Gastrocnemius medialis (tissue), 4 donors: ENCODE data around the gene HDGF. TPM values are rescaled to one million over a fixed set of nuclear protein-coding genes. Genes with fewer than 3 reads are reported as not detected.

Source experiments
- total RNA-seq, 4 donors: library from RNA; depleted of rRNA; stranded (reverse); fragments of >200 nt; gene quantifications; one replicate each; pipeline versions ENCODE4 v1.1.0 to v1.2.3, GENCODE V29; 2016

HDGF gene
- total RNA-seq, 4 donors from 2014 or later, result 154 to 281 (median 240) TPM

Other genes with a start within 250 kb of the HDGF start
- gene IQGAP3, start 179.1 kb downstream of the HDGF start, total RNA-seq, result under 1 TPM in 2 of 4 donors, not detected in 2; 0.20 to 0.55 TPM
- gene TTC24, start 172.0 kb downstream of the HDGF start, total RNA-seq, result 1 to 10 TPM in 1 of 4 donors, not detected in 3; 3.6 TPM
- 10 to 100 TPM; 34.4 to 66.7 (median 46.0) TPM for gene NAXE, start 159.9 kb downstream of the HDGF start, total RNA-seq
- gene GPATCH4, start 150.2 kb downstream of the HDGF start, total RNA-seq, result 100 to 1,000 TPM in 1 of 4 donors, 10 to 100 TPM in 3; 35.6 to 103 (median 47.6) TPM
- 1 to 10 TPM in 3 of 4 donors, under 1 TPM in 1; 0.53 to 6.0 (median 3.0) TPM for gene HAPLN2, start 132.3 kb downstream of the HDGF start, total RNA-seq
- gene BCAN, start 109.6 kb downstream of the HDGF start, total RNA-seq, result under 1 TPM in 2 of 4 donors, not detected in 2; 0.26 to 0.29 TPM
- 10 to 100 TPM; 13.7 to 60.9 (median 26.4) TPM for gene NES, start 74.3 kb downstream of the HDGF start, total RNA-seq
- 1 to 10 TPM in 1 of 4 donors, under 1 TPM in 1, not detected in 2; 0.98 to 1.3 TPM for gene CRABP2, start 46.1 kb downstream of the HDGF start, total RNA-seq
- gene METTL25B, start 23.2 kb downstream of the HDGF start, total RNA-seq, result 10 to 100 TPM; 12.9 to 28.0 (median 17.6) TPM
- gene ISG20L2, start 22.9 kb downstream of the HDGF start, total RNA-seq, result 10 to 100 TPM in 3 of 4 donors, 1 to 10 TPM in 1; 9.5 to 16.4 (median 15.1) TPM
- 100 to 1,000 TPM in 3 of 4 donors, 10 to 100 TPM in 1; 54.9 to 121 (median 102) TPM for gene MRPL24, start 10.6 kb downstream of the HDGF start, total RNA-seq
- gene PRCC, start 15.9 kb upstream of the HDGF start, total RNA-seq, result 10 to 100 TPM; 42.8 to 62.3 (median 46.5) TPM
- gene SH2D2A, start 65.2 kb upstream of the HDGF start, total RNA-seq, result 1 to 10 TPM in 1 of 4 donors, under 1 TPM in 1, not detected in 2; 0.82 to 1.1 TPM
- not detected for gene INSRR, start 107.4 kb upstream of the HDGF start, total RNA-seq
- gene NTRK1, start 109.2 kb upstream of the HDGF start, total RNA-seq, result under 1 TPM in 2 of 4 donors, not detected in 2; 0.13 to 0.22 TPM
- 10 to 100 TPM in 1 of 4 donors, 1 to 10 TPM in 3; 4.3 to 11.2 (median 6.0) TPM for gene PEAR1, start 142.0 kb upstream of the HDGF start, total RNA-seq
- gene LRRC71, start 169.0 kb upstream of the HDGF start, total RNA-seq, result not detected